Large intestine (tissue), 12 donors: ENCODE data around the gene GKN1. TPM values are rescaled to one million over a fixed set of nuclear protein-coding genes. Genes with fewer than 3 reads are reported as not detected.

ENCODE experiments used
- DNase-seq, 2 donors: peaks; one replicate each; pipeline versions ENCODE4 v3.0.0 to v3.0.0-alpha.2; 2013
- H3K27ac ChIP-seq: one replicate; pipeline ENCODE4 v1.5.1; 2013; ENCODE audit warnings: low read length
- H3K27me3 ChIP-seq: 2 replicates; pipeline ENCODE4 v1.6.1; 2013; ENCODE audit warnings: low read length; ENCODE audit not compliant: control insufficient read depth, insufficient read depth
- H3K36me3 ChIP-seq: 2 replicates; pipeline ENCODE4 v1.6.1; 2013; ENCODE audit warnings: low read length; ENCODE audit not compliant: control insufficient read depth, insufficient read depth
- H3K4me1 ChIP-seq: one replicate; pipeline ENCODE4 v1.6.1; 2013; ENCODE audit warnings: low read length; ENCODE audit not compliant: control insufficient read depth, insufficient read depth
- H3K4me3 ChIP-seq: one replicate; pipeline ENCODE4 v1.5.1; 2013; ENCODE audit warnings: low read length
- H3K9me3 ChIP-seq: one replicate; pipeline ENCODE4 v1.6.1; 2013; ENCODE audit warnings: mild to moderate bottlenecking, low read depth, low read length, moderate library complexity; ENCODE audit not compliant: control insufficient read depth
- WGBS: methylation state at CpG from one replicate; pipeline ENCODE4 v1.1.5; 2013; ENCODE audit warnings: low lambda C conversion rate; ENCODE audit not compliant: insufficient coverage; 5-methylcytosine and 5-hydroxymethylcytosine counted together
- long read RNA-seq, 11 donors: transcript quantifications; one replicate each; lab custom pipeline, GENCODE V29; 2026
- polyA plus RNA-seq: library from polyadenylated mRNA; unstranded; fragments of 120-200 nt; gene quantifications from one replicate; pipeline ENCODE4 v1.2.1, GENCODE V29; 2013

The GKN1 gene
- polyA plus RNA-seq = not detected
- long read RNA-seq, donor 1 = 0 reads
- long read RNA-seq, donor 2 = 0 reads
- long read RNA-seq, donor 3 = 0 reads
- long read RNA-seq, donor 4 = 0 reads
- long read RNA-seq, donor 5 = 0 reads
- long read RNA-seq, donor 6 = 0 reads
- long read RNA-seq, donor 7 = 0 reads
- long read RNA-seq, donor 8 = 0 reads
- long read RNA-seq, donor 9 = 0 reads
- long read RNA-seq, donor 10 = 0 reads
- long read RNA-seq, donor 11 = 0 reads

- Histone ChIP-seq H3K27me3 (peaks cover 2% of the 10 kb centered on the region), H3K4me1 (no peaks in the 10 kb centered on the region), H3K4me3 (no peak within 1 kb of the TSS), H3K27ac (no peak within 1 kb of the TSS), H3K36me3 (no peaks in the 10 kb centered on the region), H3K9me3 (no peaks in the 10 kb centered on the region)
- no peak for DNase-seq
- WGBS = no CpG with 5 or more reads among the region's 3 CpGs
Observed at GRCh38 chr2:68974251-68974650, at the start of gene GKN1. GKN1 (plus strand) TSS chr2:68974636; CDS start chr2:68974678, 42 bp downstream.

GRCh38 chr2:68925295-68925896 is 49.0 kb upstream of the GKN1 start:
- H3K27ac ChIP-seq = no peak overlapping the region
- WGBS = 45% methylated on average over 3 of the region's 9 CpGs
- no peaks in the 10 kb centered on the region for H3K4me1 ChIP-seq
- no peak overlapping the region for H3K4me3 ChIP-seq
- no peaks in the 10 kb centered on the region for H3K9me3 ChIP-seq
- no peaks in the 10 kb centered on the region for H3K36me3 ChIP-seq
- peak in 1 of 2 donors; percentile 17 for DNase-seq
- peaks cover 2% of the 10 kb centered on the region for H3K27me3 ChIP-seq

- WGBS = no CpG with 5 or more reads among the region's 4 CpGs
- Histone ChIP-seq H3K36me3 (no peaks in the 10 kb centered on the region), H3K4me1 (no peaks in the 10 kb centered on the region), H3K9me3 (no peaks in the 10 kb centered on the region), H3K27ac (no peak overlapping the region), H3K4me3 (no peak overlapping the region), H3K27me3 (peaks cover 2% of the 10 kb centered on the region)
- no peak for DNase-seq
Observed at GRCh38 chr2:68926796-68927195, 47.6 kb upstream of the GKN1 start.

GRCh38 chr2:68931149-68931711 is 43.2 kb upstream of the GKN1 start:
- no peak overlapping the region for H3K27ac ChIP-seq
- H3K27me3 ChIP-seq = no peaks in the 10 kb centered on the region
- WGBS = no CpG with 5 or more reads among the region's 3 CpGs
- H3K4me3 ChIP-seq = no peak overlapping the region
- H3K4me1 ChIP-seq = no peaks in the 10 kb centered on the region
- H3K9me3 ChIP-seq = no peaks in the 10 kb centered on the region
- no peak for DNase-seq
- H3K36me3 ChIP-seq = no peaks in the 10 kb centered on the region

GRCh38 chr2:68931799-68932198 is 42.6 kb upstream of the GKN1 start:
- WGBS = no CpG with 5 or more reads among the region's 4 CpGs
- H3K36me3 ChIP-seq = no peaks in the 10 kb centered on the region
- no peak overlapping the region for H3K27ac ChIP-seq
- H3K4me3 ChIP-seq = no peak overlapping the region
- DNase-seq = no peak
- no peaks in the 10 kb centered on the region for H3K27me3 ChIP-seq
- no peaks in the 10 kb centered on the region for H3K4me1 ChIP-seq
- H3K9me3 ChIP-seq = no peaks in the 10 kb centered on the region

GRCh38 chr2:68932402-68932801 is 42.0 kb upstream of the GKN1 start:
- no peak for DNase-seq
- H3K4me1 ChIP-seq = no peaks in the 10 kb centered on the region
- no peak overlapping the region for H3K27ac ChIP-seq
- H3K36me3 ChIP-seq = no peaks in the 10 kb centered on the region
- H3K9me3 ChIP-seq = no peaks in the 10 kb centered on the region
- H3K27me3 ChIP-seq = no peaks in the 10 kb centered on the region
- no CpG with 5 or more reads among the region's 4 CpGs for WGBS
- H3K4me3 ChIP-seq = no peak overlapping the region

GRCh38 chr2:68934021-68934420 is 40.4 kb upstream of the GKN1 start:
- H3K36me3 ChIP-seq = no peaks in the 10 kb centered on the region

GRCh38 chr2:68935471-68935870 is 39.0 kb upstream of the GKN1 start:
- WGBS = no CpG with 5 or more reads among the region's 5 CpGs
- Histone ChIP-seq H3K4me1 (no peaks in the 10 kb centered on the region), H3K27me3 (no peaks in the 10 kb centered on the region), H3K36me3 (no peaks in the 10 kb centered on the region), H3K9me3 (peaks cover 4% of the 10 kb centered on the region), H3K27ac (no peak overlapping the region), H3K4me3 (no peak overlapping the region)
- DNase-seq = no peak

More at GRCh38 chr2:68934021-68934420, 40.4 kb upstream of the GKN1 start:
- Histone ChIP-seq H3K9me3 (no peaks in the 10 kb centered on the region), H3K4me3 (no peak overlapping the region), H3K27me3 (no peaks in the 10 kb centered on the region), H3K27ac (no peak overlapping the region), H3K4me1 (no peaks in the 10 kb centered on the region)
- no CpG with 5 or more reads among the region's 3 CpGs for WGBS
- DNase-seq = no peak

GRCh38 chr2:68936427-68936826 is 38.0 kb upstream of the GKN1 start:
- DNase-seq = no peak
- no peak overlapping the region for H3K4me3 ChIP-seq
- no peaks in the 10 kb centered on the region for H3K27me3 ChIP-seq
- no peak overlapping the region for H3K27ac ChIP-seq
- no CpG with 5 or more reads among the region's 2 CpGs for WGBS
- H3K4me1 ChIP-seq = no peaks in the 10 kb centered on the region
- no peaks in the 10 kb centered on the region for H3K36me3 ChIP-seq
- peaks cover 4% of the 10 kb centered on the region for H3K9me3 ChIP-seq

- Histone ChIP-seq H3K4me1 (no peaks in the 10 kb centered on the region), H3K9me3 (peaks cover 4% of the 10 kb centered on the region), H3K4me3 (no peak overlapping the region), H3K36me3 (no peaks in the 10 kb centered on the region), H3K27me3 (no peaks in the 10 kb centered on the region), H3K27ac (no peak overlapping the region)
- no CpG with 5 or more reads among the region's 1 CpG for WGBS
- no peak for DNase-seq
Observed at GRCh38 chr2:68936889-68937288, 37.5 kb upstream of the GKN1 start.
